WTC11 (cell line): Measurements from ENCODE around the gene CLASP1. TPM values are rescaled to one million over a fixed set of nuclear protein-coding genes. Genes with fewer than 3 reads are reported as not detected.
A peak's percentile ranks its signal among the peaks of the same experiment; 100 is the strongest.

Experiments
- ATF1 ChIP-seq: sonication (generic); formaldehyde crosslinking; IDR thresholded peaks from 2 replicates; pipeline ENCODE4 v1.8.1; 2023; ENCODE audit warnings: mild to moderate bottlenecking, moderate library complexity, missing genetic modification reagents
- ATF2 ChIP-seq: sonication (generic); formaldehyde crosslinking; IDR thresholded peaks from 2 replicates; pipeline ENCODE4 v1.8.1; 2022; ENCODE audit warnings: low read depth, missing genetic modification reagents, borderline replicate concordance
- E2F5 ChIP-seq: sonication (generic); formaldehyde crosslinking; IDR thresholded peaks from 2 replicates; pipeline ENCODE4 v1.8.1; 2022; ENCODE audit warnings: mild to moderate bottlenecking, moderate library complexity, missing genetic modification reagents
- FOXK1 ChIP-seq: sonication (generic); formaldehyde crosslinking; IDR thresholded peaks from 2 replicates; pipeline ENCODE4 v1.8.0; 2022; ENCODE audit warnings: mild to moderate bottlenecking, moderate library complexity, missing genetic modification reagents
- FOXP4 ChIP-seq: sonication (generic); formaldehyde crosslinking; IDR thresholded peaks from 2 replicates; pipeline ENCODE4 v1.8.0; 2022; ENCODE audit warnings: mild to moderate bottlenecking, missing genetic modification reagents
- GABPB1 ChIP-seq: sonication (generic); formaldehyde crosslinking; IDR thresholded peaks from 2 replicates; pipeline ENCODE4 v1.8.1; 2023; ENCODE audit warnings: mild to moderate bottlenecking, missing genetic modification reagents
- HMGXB4 ChIP-seq: sonication (generic); formaldehyde crosslinking; IDR thresholded peaks from 2 replicates; pipeline ENCODE4 v1.8.1; 2023; ENCODE audit warnings: mild to moderate bottlenecking, moderate library complexity, missing genetic modification reagents
- KAT7 ChIP-seq: sonication (generic); formaldehyde crosslinking; IDR thresholded peaks from 2 replicates; pipeline ENCODE4 v1.8.1; 2023; ENCODE audit warnings: missing genetic modification reagents, mild to moderate bottlenecking, borderline replicate concordance
- MYBL2 ChIP-seq: sonication (generic); formaldehyde crosslinking; IDR thresholded peaks from 2 replicates; pipeline ENCODE4 v1.8.1; 2023; ENCODE audit warnings: mild to moderate bottlenecking, moderate library complexity, missing genetic modification reagents
- NFE2L1 ChIP-seq: sonication (generic); formaldehyde crosslinking; IDR thresholded peaks from 2 replicates; pipeline ENCODE4 v1.8.1; 2023; ENCODE audit warnings: missing genetic modification reagents
- NR1H2 ChIP-seq: sonication (generic); formaldehyde crosslinking; IDR thresholded peaks from 2 replicates; pipeline ENCODE4 v1.9.0; 2021; ENCODE audit warnings: mild to moderate bottlenecking, moderate library complexity, missing genetic modification reagents
- OVOL2 ChIP-seq: fragments of 250-450 bp; sonication (Bioruptor Pico); IDR thresholded peaks from 2 replicates; pipeline ENCODE4 v1.9.0; 2021; ENCODE audit warnings: mild to moderate bottlenecking, borderline replicate concordance
- SMAD4 ChIP-seq: sonication (generic); formaldehyde crosslinking; IDR thresholded peaks from 2 replicates; pipeline ENCODE4 v1.8.0; 2022; ENCODE audit warnings: mild to moderate bottlenecking, missing genetic modification reagents
- SOX15 ChIP-seq: fragments of 250-450 bp; sonication (Bioruptor Pico); IDR thresholded peaks from 2 replicates; pipeline ENCODE4 v1.9.0; 2021; ENCODE audit warnings: mild to moderate bottlenecking
- TP53 ChIP-seq: sonication (generic); formaldehyde crosslinking; IDR thresholded peaks from 2 replicates; pipeline ENCODE4 v1.8.1; 2023; ENCODE audit warnings: mild to moderate bottlenecking, missing genetic modification reagents
- ZMAT4 ChIP-seq: fragments of 250-450 bp; sonication (Bioruptor Pico); IDR thresholded peaks from 2 replicates; pipeline ENCODE4 v1.9.0; 2021; ENCODE audit warnings: mild to moderate bottlenecking
- ZNF219 ChIP-seq: sonication (generic); formaldehyde crosslinking; IDR thresholded peaks from 2 replicates; pipeline ENCODE4 v1.8.0; 2023; ENCODE audit warnings: missing genetic modification reagents, mild to moderate bottlenecking, borderline replicate concordance
- ZNF281 ChIP-seq: sonication (generic); formaldehyde crosslinking; IDR thresholded peaks from 2 replicates; pipeline ENCODE4 v1.8.0; 2023; ENCODE audit warnings: mild to moderate bottlenecking, missing genetic modification reagents
- ZNF532 ChIP-seq: fragments of 250-450 bp; sonication (Bioruptor Pico); IDR thresholded peaks from 2 replicates; pipeline ENCODE4 v1.9.0; 2021; ENCODE audit warnings: mild to moderate bottlenecking, borderline replicate concordance
- ZNF671 ChIP-seq: fragments of 250-450 bp; sonication (Bioruptor Pico); IDR thresholded peaks from 2 replicates; pipeline ENCODE4 v1.8.0; 2021; ENCODE audit warnings: mild to moderate bottlenecking
- ZSCAN18 ChIP-seq: fragments of 250-450 bp; sonication (Bioruptor Pico); IDR thresholded peaks from 2 replicates; pipeline ENCODE4 v2.1.2; 2022; ENCODE audit warnings: mild to moderate bottlenecking, moderate library complexity
- total RNA-seq: library from RNA; stranded (reverse); gene quantifications from 3 replicates; pipeline ENCODE4 v1.2.3, GENCODE V29; 2021

The CLASP1 gene
- total RNA-seq, 1 experiment from 2014 or later = 50.0 TPM

- TF ChIP-seq FOXP4 (CRISPR knock-in tag) = 0 out of 2 replicates have a peak, but pooled peaks have one; percentile 45
- peak; percentile 79; the same call in 1 of the 2 replicates for TF ChIP-seq FOXK1
- no peak for TF ChIP-seq ATF1
- TF ChIP-seq KAT7 (CRISPR knock-in tag) = no peak; the same call in 1 of the 2 replicates
- peak; percentile 40; the same call in 1 of the 2 replicates for TF ChIP-seq NFE2L1 (CRISPR knock-in tag)
- no peak; the same call in 1 of the 2 replicates for TF ChIP-seq TP53 (CRISPR knock-in tag)
- peak; percentile 54; the same call in 1 of the 2 replicates for TF ChIP-seq GABPB1 (CRISPR knock-in tag)
- TF ChIP-seq ZSCAN18 (CRISPR knock-in tag) = no peak
- no peak for TF ChIP-seq ZNF671
- TF ChIP-seq ZNF532 (CRISPR knock-in tag) = no peak
- no peak for TF ChIP-seq SMAD4 (CRISPR knock-in tag)
- TF ChIP-seq HMGXB4 = peak; percentile 40; the same call in 1 of the 2 replicates
- 0 out of 2 replicates have a peak, but pooled peaks have one; percentile 31 for TF ChIP-seq ZNF219 (CRISPR knock-in tag)
- no peak for TF ChIP-seq ZMAT4 (CRISPR knock-in tag)
- no peak for TF ChIP-seq ZNF281 (CRISPR knock-in tag)
- no peak for TF ChIP-seq SOX15 (CRISPR knock-in tag)
- TF ChIP-seq NR1H2 = no peak
- TF ChIP-seq OVOL2 (CRISPR knock-in tag) = no peak
- peak; percentile 85 for TF ChIP-seq MYBL2 (CRISPR knock-in tag)
- peak; percentile 7; the same call in 1 of the 2 replicates for TF ChIP-seq E2F5
- no peak for TF ChIP-seq ATF2 (CRISPR knock-in tag)
These were observed 493 bp upstream of the CLASP1 start (continued) for GRCh38 chr2:121649596-121650314.
